22Rv1 (cell line): ENCODE data around the gene FN3KRP.
A peak's percentile ranks its signal among the peaks of the same experiment; 100 is the strongest.

Source experiments
- ZFX ChIP-seq: fragments of 450-650 bp; IDR thresholded peaks from 2 replicates; pipeline ENCODE4 v1.6.1; 2017; ENCODE audit warnings: antibody characterized with exemption, borderline replicate concordance
- TF ChIP-seq, protein P1 (sequence below): fragments of 450-650 bp; IDR thresholded peaks from 2 replicates; pipeline ENCODE4 v1.5.1; 2017; ENCODE audit warnings: mild to moderate bottlenecking

DNA sequence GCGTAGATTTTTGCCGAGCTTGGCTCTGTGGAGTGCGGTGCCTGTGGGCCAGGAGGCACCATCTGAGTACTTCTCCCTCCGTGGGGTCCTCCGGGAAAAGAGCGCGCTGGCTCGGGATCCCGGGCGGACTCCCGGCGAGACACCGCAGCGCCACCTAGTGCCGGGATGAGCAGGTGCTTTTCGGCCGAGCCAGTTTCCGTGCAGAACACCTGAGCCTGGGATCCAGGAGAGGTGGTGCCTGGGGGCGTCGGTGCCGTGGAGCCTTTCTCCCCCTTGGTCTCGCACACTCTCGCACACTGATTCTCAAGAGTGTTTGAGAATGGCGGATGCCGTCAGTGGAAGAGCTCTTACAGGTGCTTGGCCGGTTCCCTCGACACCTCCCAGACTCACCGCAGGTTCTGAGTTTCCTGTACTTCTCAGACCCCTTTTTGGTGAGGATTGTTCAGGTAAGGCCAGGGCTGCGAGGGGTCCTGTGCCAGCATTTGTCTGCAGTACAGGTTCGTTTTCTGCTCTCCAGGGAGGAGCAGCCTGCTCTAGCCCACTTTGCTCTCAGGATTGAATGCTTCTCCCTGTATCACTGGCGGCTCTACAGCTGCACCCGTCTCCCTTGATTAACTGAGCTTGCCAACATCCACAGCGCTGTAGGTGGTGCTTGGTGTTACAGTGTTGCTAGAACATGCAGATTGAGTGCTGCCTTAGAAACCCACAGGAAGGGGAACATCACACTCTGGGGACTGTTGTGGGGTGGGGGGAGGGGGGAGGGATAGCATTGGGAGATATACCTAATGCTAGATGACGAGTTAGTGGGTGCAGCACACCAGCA is 58.7 kb downstream of the FN3KRP start:
- TF ChIP-seq ZFX, result no peak
- TF ChIP-seq, protein P1, sequence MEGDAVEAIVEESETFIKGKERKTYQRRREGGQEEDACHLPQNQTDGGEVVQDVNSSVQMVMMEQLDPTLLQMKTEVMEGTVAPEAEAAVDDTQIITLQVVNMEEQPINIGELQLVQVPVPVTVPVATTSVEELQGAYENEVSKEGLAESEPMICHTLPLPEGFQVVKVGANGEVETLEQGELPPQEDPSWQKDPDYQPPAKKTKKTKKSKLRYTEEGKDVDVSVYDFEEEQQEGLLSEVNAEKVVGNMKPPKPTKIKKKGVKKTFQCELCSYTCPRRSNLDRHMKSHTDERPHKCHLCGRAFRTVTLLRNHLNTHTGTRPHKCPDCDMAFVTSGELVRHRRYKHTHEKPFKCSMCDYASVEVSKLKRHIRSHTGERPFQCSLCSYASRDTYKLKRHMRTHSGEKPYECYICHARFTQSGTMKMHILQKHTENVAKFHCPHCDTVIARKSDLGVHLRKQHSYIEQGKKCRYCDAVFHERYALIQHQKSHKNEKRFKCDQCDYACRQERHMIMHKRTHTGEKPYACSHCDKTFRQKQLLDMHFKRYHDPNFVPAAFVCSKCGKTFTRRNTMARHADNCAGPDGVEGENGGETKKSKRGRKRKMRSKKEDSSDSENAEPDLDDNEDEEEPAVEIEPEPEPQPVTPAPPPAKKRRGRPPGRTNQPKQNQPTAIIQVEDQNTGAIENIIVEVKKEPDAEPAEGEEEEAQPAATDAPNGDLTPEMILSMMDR, result peak; percentile 97
